Cerebellar nuclear complex (tissue), 1 donor: ENCODE results near the gene RNU2-1.
"Not testable (repeated sequence)": the region's sequence is repeated elsewhere in the genome, so short reads cannot be mapped to it uniquely, and the experiment has no call there.

Experiments
- DNase-seq, 2 experiments: peaks; one replicate each; lab custom pipeline; 2025; lab: John Stamatoyannopoulos, UW

RNU2-1 gene

DNA sequence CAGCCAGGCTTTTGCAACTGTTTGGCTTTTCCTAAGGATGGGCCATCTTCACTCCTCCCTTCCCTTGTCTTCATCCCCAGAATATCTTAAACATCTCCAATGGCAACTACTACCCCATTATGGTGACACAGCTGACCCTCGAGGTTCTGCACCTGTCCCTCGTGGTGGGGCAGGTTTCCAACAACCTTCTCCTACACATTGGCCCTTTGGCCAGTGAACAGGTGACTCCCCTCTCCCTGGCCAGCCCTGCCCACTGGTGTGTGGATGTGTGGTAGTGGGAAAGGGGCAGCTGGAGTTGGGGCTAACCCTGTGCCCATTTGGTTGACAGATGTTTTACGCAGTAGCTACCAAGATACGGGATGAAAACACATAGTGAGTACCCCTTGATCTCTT lies 17.4 kb downstream of the RNU2-1 start:
- DNase-seq, result no peak

- DNase-seq, result no peak
Measured at GRCh38 chr17:43215341-43215740, 18.4 kb downstream of the RNU2-1 start.

GRCh38 chr17:43213545-43213944 lies 20.2 kb downstream of the RNU2-1 start:
- DNase-seq, result no peak

GRCh38 chr17:43212641-43213490 lies 20.9 kb downstream of the RNU2-1 start:
- DNase-seq, result no peak

DNA sequence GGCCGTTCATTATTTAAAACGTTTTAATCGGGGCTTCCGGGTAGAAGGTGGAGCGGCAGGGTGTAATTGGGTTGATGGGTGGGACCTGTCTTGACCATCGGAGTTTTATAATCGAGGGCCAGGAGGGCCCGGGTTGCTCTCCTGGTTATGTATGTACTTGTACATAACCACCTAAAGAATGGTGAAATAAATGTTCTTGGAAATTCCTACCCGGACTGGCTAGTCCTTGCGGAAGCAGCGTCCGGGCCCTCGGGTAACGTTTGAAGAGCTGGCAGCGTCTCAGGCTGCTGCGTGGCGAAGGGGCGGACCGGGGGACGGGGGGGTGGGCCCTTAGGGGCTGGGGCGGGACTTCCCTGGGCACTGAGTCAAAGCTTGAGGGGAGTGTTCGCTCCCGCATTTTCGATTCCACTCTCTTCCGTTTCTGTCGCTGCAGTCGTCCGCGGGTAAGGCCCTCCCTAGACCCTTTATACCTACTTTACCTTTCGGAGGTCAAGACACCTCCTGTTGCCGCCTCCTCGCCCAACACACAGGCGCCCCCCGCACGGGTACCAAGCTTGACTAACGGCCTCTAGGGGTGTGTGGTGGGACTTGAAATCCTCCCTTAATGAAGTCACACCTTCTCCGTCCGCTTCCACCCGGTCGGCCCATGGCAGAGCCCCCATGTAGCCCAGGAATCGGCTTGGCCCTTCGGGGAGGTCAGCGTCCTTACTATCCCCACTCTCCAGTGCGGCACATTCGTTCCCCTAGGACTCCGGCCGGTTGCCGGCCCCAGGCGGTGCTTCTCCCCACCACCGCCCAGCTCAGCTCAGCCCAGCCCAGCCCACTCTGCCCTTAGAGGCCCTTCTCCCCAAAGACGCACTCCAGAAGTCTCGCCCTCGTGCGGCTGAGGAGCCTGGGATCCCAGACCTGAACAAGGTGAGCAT lies 22.0 kb downstream of the RNU2-1 start, which contains the start of gene TMEM106A:
TSS of gene TMEM106A (plus strand) at position 396 of the 923 bp plus-strand sequence. CDS start 1,167 bp downstream, outside the sequence.
- DNase-seq, result no peak

GRCh38 chr17:43211123-43211479 lies 22.7 kb downstream of the RNU2-1 start:
- DNase-seq, result no peak

DNA sequence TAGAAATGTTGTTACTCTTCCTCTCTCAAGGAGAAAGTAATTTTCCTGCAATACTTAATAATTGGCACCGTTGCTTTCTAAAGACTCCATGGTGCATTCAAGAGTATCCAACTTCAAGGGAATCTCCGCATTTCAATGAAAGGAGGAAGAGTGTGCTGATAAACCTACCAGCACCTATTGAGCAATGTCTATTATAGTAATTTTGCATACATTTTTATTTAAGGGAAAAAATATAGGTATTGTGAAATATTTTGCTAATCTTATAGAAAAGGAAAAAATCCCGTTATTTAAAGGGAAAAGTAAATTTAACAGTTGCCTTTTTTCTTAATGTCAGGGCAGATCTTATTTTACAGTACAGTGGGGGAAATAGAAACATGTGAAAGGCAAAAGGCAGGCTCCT lies 23.2 kb downstream of the RNU2-1 start:
- DNase-seq, result no peak

DNA sequence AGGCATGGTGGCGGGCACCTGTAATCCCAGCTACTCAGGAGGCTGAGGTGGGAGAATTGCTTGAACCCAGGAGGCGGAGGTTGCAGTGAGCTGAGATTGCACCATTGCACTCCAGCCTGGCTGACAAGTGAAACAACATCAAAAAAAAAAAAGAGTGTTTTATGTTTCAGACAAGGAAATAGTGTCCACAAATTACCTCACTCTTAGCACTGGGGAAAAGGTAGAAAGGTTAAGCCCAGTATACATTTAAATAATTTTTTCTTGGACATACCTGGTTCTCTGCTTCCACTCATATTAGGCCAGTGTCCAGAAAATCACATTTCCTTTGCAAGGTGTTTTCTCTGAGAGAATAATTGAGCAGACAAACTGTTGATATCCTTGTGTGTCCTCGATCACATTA lies 30.8 kb downstream of the RNU2-1 start:
- DNase-seq, result not testable (repeated sequence)

GRCh38 chr17:43200127-43200526 lies 33.6 kb downstream of the RNU2-1 start:
- DNase-seq, result no peak

GRCh38 chr17:43199633-43200032 lies 34.1 kb downstream of the RNU2-1 start:
- DNase-seq, result no peak

DNA sequence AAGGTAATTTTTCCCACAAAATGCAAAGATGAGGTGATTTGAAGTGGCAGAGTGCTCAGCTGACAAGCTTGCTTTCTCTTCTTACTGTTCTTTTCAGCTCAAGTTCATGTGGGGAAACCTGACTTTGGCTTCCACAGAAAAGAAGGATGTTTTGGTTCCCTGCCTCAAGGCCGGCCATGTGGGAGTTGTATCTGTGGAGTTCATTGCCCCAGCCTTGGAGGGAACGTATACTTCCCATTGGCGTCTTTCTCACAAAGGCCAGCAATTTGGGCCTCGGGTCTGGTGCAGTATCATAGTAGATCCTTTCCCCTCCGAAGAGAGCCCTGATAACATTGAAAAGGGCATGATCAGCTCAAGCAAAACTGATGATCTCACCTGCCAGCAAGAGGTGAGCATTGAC lies 40.5 kb downstream of the RNU2-1 start:
- no peak for DNase-seq

GRCh38 chr17:43186656-43187055 lies 47.1 kb downstream of the RNU2-1 start:
- DNase-seq, result not testable (repeated sequence)

DNA sequence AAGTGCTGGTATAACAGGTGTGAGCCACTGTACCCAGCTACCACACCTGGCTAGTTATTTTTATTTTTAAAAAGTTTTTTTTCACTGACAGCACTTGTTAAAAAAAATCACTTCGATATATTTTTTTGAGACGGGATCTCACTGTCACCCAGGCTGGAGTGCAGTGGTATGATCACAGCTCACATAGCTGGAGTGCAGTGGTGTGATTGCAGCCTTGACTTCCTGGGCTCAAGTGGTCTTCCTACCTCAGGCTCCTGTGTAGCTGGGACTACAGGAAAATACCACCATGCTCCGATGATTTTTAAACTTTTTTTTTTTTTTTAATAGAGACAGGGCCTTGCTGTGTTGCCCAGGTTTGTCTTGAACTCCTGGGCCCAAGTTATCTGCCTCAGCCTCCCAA lies 49.9 kb downstream of the RNU2-1 start:
- no peak for DNase-seq
